OCI-LY7 (cell line): Measurements from ENCODE around the gene TTC13. TPM values are rescaled to one million over a fixed set of nuclear protein-coding genes. Genes with fewer than 3 reads are reported as not detected.
A peak's percentile ranks its signal among the peaks of the same experiment; 100 is the strongest.

Experiments
- BruUV-seq: library from RNA; stranded (reverse); fragments of 400-500 nt; replicated peaks from 2 replicates; lab custom pipeline; 2021; lab: Mats Ljungman, UMichigan
- CTCF ChIA-PET: fragments of 300-600 bp; sonication (Branson Sonifier 250); formaldehyde crosslinking; loops from one replicate; lab custom pipeline; 2022; ENCODE audit warnings: antibody characterized with exemption; ENCODE audit not compliant: unreplicated experiment; lab: Charles Lee
- POLR2A ChIA-PET: fragments of 300-600 bp; sonication (Branson Sonifier 250); formaldehyde crosslinking; loops from one replicate; lab custom pipeline; 2022; ENCODE audit warnings: antibody characterized with exemption; lab: Charles Lee
- DNase-seq: peaks from one replicate; pipeline ENCODE4 v3.0.0-alpha.2; 2015; ENCODE audit warnings: low spot score
- H2AFZ ChIP-seq: fragments of 200-600 bp; sonication (generic), shearing (Covaris generic); 2 replicates; pipeline ENCODE4 v1.6.1; 2014; ENCODE audit warnings: mild to moderate bottlenecking, antibody characterized with exemption, low read length, moderate library complexity
- H3K27ac ChIP-seq: fragments of 200-600 bp; sonication (generic); 2 replicates; pipeline ENCODE4 v1.5.1; 2014; ENCODE audit warnings: mixed run types, low read depth, mild to moderate bottlenecking, moderate library complexity, low read length, inconsistent platforms; ENCODE audit not compliant: poor library complexity, severe bottlenecking
- H3K36me3 ChIP-seq: fragments of 200-600 bp; sonication (generic); 2 replicates; pipeline ENCODE4 v1.6.1; 2014; ENCODE audit warnings: mild to moderate bottlenecking, antibody characterized with exemption, low read length, moderate library complexity, mixed read lengths; ENCODE audit not compliant: insufficient read depth
- H3K4me1 ChIP-seq: fragments of 200-600 bp; sonication (generic); 2 replicates; pipeline ENCODE4 v1.5.1; 2014; ENCODE audit warnings: mild to moderate bottlenecking, low read length; ENCODE audit not compliant: insufficient read depth, poor library complexity, severe bottlenecking
- H3K4me2 ChIP-seq: fragments of 200-600 bp; sonication (generic); 2 replicates; pipeline ENCODE4 v1.6.1; 2014; ENCODE audit warnings: mild to moderate bottlenecking, low read length
- H3K4me3 ChIP-seq: fragments of 200-600 bp; sonication (generic); 2 replicates; pipeline ENCODE4 v1.5.1; 2014; ENCODE audit warnings: mild to moderate bottlenecking, low read depth, low read length; ENCODE audit not compliant: poor library complexity, severe bottlenecking
- H3K79me2 ChIP-seq: fragments of 200-600 bp; sonication (generic); 2 replicates; pipeline ENCODE4 v1.6.1; 2016; ENCODE audit warnings: low read depth, mild to moderate bottlenecking, low read length, moderate library complexity, mixed read lengths; ENCODE audit not compliant: insufficient read depth
- H3K9me2 ChIP-seq: fragments of 200-600 bp; sonication (generic); 2 replicates; pipeline ENCODE4 v1.6.1; 2016; ENCODE audit warnings: mild to moderate bottlenecking, low read length, mixed read lengths; ENCODE audit not compliant: insufficient read depth
- H3K9me3 ChIP-seq: fragments of 200-600 bp; sonication (generic); 2 replicates; pipeline ENCODE4 v1.6.1; 2014; ENCODE audit warnings: mild to moderate bottlenecking, mixed run types, low read length, mixed read lengths
- H4K20me1 ChIP-seq: fragments of 200-600 bp; sonication (generic); 2 replicates; pipeline ENCODE4 v1.6.1; 2014; ENCODE audit warnings: mild to moderate bottlenecking, antibody characterized with exemption, low read length, moderate library complexity, mixed read lengths; ENCODE audit not compliant: insufficient read depth
- EZH2phosphoT487 ChIP-seq: fragments of 200-600 bp; sonication (generic); IDR thresholded peaks from 2 replicates; pipeline ENCODE4 v1.6.1; 2018; ENCODE audit warnings: low read depth, borderline replicate concordance, mild to moderate bottlenecking, mixed run types, antibody characterized with exemption, low read length, moderate library complexity, mixed read lengths
- intact Hi-C: fragments of 100-400 bp; cut with micrococcal nuclease; formaldehyde crosslinking; loops from one replicate; pipeline ENCODE4 v1.10.0; 2022; ENCODE audit not compliant: unreplicated experiment
- total RNA-seq, 2 experiments: library from RNA; depleted of rRNA in 1 of 2; stranded (reverse); fragments of >200 nt in 1 of 2; shearing (Covaris generic) in 1 of 2; gene quantifications; 2 replicates each; pipeline ENCODE4 v1.2.3, GENCODE V29; 2014 to 2022
- TF ChIP-seq, protein P1 (sequence below): fragments of 200-600 bp; sonication (generic); conservative IDR thresholded peaks from 2 replicates; pipeline ENCODE4 v1.5.1; 2014; ENCODE audit warnings: mild to moderate bottlenecking, antibody characterized with exemption, low read length, moderate library complexity, mixed read lengths

TTC13 gene
- total RNA-seq, 2 experiments from 2014 or later, result 15.4 to 27.2 TPM

GRCh38 chr1:230976360-230976759 is 2.3 kb downstream of the TTC13 start:
- DNase-seq, result no peak
- Histone ChIP-seq H3K36me3 (peaks cover 29% of the 10 kb centered on the region), H3K27ac (no peak overlapping the region), H3K9me2 (no peaks in the 10 kb centered on the region), H3K4me1 (peaks cover 32% of the 10 kb centered on the region), H3K79me2 (peaks cover 41% of the 10 kb centered on the region; the same call in 1 of the 2 replicates), H2AFZ (no peak overlapping the region), H3K9me3 (no peaks in the 10 kb centered on the region), H4K20me1 (peaks cover 7% of the 10 kb centered on the region; the same call in 1 of the 2 replicates), H3K4me2 (peak overlapping the region; percentile 95), H3K4me3 (no peak overlapping the region)
- TF ChIP-seq EZH2phosphoT487, result no peak
- TF ChIP-seq, protein P1, sequence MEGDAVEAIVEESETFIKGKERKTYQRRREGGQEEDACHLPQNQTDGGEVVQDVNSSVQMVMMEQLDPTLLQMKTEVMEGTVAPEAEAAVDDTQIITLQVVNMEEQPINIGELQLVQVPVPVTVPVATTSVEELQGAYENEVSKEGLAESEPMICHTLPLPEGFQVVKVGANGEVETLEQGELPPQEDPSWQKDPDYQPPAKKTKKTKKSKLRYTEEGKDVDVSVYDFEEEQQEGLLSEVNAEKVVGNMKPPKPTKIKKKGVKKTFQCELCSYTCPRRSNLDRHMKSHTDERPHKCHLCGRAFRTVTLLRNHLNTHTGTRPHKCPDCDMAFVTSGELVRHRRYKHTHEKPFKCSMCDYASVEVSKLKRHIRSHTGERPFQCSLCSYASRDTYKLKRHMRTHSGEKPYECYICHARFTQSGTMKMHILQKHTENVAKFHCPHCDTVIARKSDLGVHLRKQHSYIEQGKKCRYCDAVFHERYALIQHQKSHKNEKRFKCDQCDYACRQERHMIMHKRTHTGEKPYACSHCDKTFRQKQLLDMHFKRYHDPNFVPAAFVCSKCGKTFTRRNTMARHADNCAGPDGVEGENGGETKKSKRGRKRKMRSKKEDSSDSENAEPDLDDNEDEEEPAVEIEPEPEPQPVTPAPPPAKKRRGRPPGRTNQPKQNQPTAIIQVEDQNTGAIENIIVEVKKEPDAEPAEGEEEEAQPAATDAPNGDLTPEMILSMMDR, result no peak
- no TSS peak for BruUV-seq
- CTCF ChIA-PET, result no interaction called here
- intact Hi-C loops, result loop anchor here (5.0 kb wide), 1 partner anchor 636 kb away; no protein-coding TSS in a partner anchor
- POLR2A ChIA-PET, result interaction anchor here (0.6 to 1.8 kb wide), 4 partner anchors 9 to 222 kb away, joined by 3 to 6 read pairs (median 5); no protein-coding TSS in a partner anchor

- Histone ChIP-seq H3K9me3 (no peaks in the 10 kb centered on the region), H3K4me2 (no peak overlapping the region), H4K20me1 (peaks cover 7% of the 10 kb centered on the region; the same call in 1 of the 2 replicates), H3K4me1 (peaks cover 26% of the 10 kb centered on the region), H2AFZ (no peak overlapping the region), H3K9me2 (no peaks in the 10 kb centered on the region), H3K4me3 (no peak overlapping the region), H3K36me3 (peaks cover 21% of the 10 kb centered on the region), H3K27ac (no peak overlapping the region), H3K79me2 (peaks cover 36% of the 10 kb centered on the region; the same call in 1 of the 2 replicates)
- DNase-seq, result no peak
- CTCF ChIA-PET, result no interaction called here
- POLR2A ChIA-PET, result interaction anchor here (0.5 to 1.3 kb wide), 2 partner anchors 16 to 22 kb away, joined by 4 to 5 read pairs; no protein-coding TSS in a partner anchor
- TF ChIP-seq EZH2phosphoT487, result no peak
- TF ChIP-seq, protein P1, result no peak
- intact Hi-C loops, result loop anchor here (5.0 kb wide), 1 partner anchor 637 kb away; no protein-coding TSS in a partner anchor
- no TSS peak for BruUV-seq
Observed at GRCh38 chr1:230975636-230976035, 3.0 kb downstream of the TTC13 start.

- Histone ChIP-seq H3K79me2 (peaks cover 19% of the 10 kb centered on the region; the same call in 1 of the 2 replicates), H3K9me3 (no peaks in the 10 kb centered on the region), H3K9me2 (no peaks in the 10 kb centered on the region), H3K4me1 (peaks cover 17% of the 10 kb centered on the region), H2AFZ (no peak overlapping the region), H4K20me1 (peaks cover 7% of the 10 kb centered on the region; the same call in 1 of the 2 replicates), H3K4me2 (peak overlapping the region; percentile 45; the same call in 1 of the 2 replicates), H3K36me3 (peaks cover 19% of the 10 kb centered on the region), H3K4me3 (no peak overlapping the region), H3K27ac (no peak overlapping the region)
- POLR2A ChIA-PET, result interaction anchor here (0.6 to 3.6 kb wide), 10 partner anchors 14 to 278 kb away, joined by 3 to 22 read pairs (median 4); no protein-coding TSS in a partner anchor
- no peak for TF ChIP-seq EZH2phosphoT487
- TF ChIP-seq, protein P1, result no peak
- CTCF ChIA-PET, result no interaction called here
- intact Hi-C loops, result no loop called here
- peak; percentile 29 for DNase-seq
- no TSS peak for BruUV-seq
Observed at GRCh38 chr1:230972855-230973271, 5.8 kb downstream of the TTC13 start.
